ENCODE results near the gene MTARC1. TPM values are rescaled to one million over a fixed set of nuclear protein-coding genes. Genes with fewer than 3 reads are reported as not detected.

MTARC1 gene
- total and polyA plus RNA-seq, 2 donors (not counting 1 experiment from before 2014, with no cell fraction given): 0.49 to 2.9 TPM

DNA sequence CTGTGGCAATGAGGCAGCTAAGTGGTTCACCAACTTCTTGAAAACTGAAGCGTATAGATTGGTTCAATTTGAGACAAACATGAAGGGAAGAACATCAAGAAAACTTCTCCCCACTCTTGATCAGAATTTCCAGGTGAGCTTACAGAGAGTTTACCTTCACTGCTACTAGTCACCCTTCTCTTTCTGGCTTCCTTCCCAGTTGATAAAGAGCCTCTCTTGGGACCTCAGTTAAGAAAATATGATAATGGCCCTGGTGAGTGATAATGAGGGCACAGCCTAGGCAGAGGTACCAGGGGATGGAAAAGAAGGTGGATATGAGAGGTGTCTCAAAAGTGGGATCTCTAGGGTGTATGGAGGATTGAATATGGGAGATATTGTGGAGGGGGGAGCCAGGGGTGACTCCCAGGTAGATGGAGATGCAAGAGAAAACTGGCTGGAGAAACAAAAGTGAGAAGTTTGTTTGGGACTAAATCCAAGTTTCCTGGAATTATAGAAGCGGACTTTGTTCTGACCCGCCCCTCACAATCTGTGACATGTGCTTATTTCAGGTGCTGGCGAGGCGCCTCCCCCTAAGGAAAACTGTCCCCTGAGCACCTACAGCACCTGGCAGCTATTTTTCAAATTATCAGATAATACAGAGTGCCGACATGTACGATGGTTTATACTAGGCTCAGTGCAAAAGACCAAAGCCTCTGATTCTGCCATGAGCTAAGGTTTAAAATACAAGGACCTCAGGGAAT is 24.9 kb upstream of the MTARC1 start:
- H2AFZ ChIP-seq (ENCODE audit: insufficient read depth, low read depth, low read length, poor library complexity, severe bottlenecking): no peak overlapping the region
- H3K79me2 ChIP-seq (ENCODE audit: control insufficient read depth, insufficient read depth, low read length): no peaks in the 10 kb centered on the region
- no peak overlapping the region for H3K9ac ChIP-seq (ENCODE audit: low read length)
- intact Hi-C loops (cut with micrococcal nuclease): no loop called here
- H3K27me3 ChIP-seq (replicated peaks in 1 of 4; ENCODE audit: control extremely low read depth in 1 of 4, control insufficient read depth in 3 of 4, insufficient read depth in 4 of 4, low read length in 3 of 4): no peaks in the 10 kb centered on the region
- DNase-seq (no peak), ATAC-seq (ENCODE audit: low read depth) (no peak)
- H3K27ac ChIP-seq (ENCODE audit: low read length in 2 of 2): no peak overlapping the region
- ChIA-PET POLR2A (no interaction called here), CTCF (interaction anchor here (1.0 to 5.5 kb wide), 5 partner anchors 12 to 86 kb away, joined by 3 to 54 read pairs (median 6); partner anchors contain the start of gene MTARC2)
- TF ChIP-seq, protein P1, sequence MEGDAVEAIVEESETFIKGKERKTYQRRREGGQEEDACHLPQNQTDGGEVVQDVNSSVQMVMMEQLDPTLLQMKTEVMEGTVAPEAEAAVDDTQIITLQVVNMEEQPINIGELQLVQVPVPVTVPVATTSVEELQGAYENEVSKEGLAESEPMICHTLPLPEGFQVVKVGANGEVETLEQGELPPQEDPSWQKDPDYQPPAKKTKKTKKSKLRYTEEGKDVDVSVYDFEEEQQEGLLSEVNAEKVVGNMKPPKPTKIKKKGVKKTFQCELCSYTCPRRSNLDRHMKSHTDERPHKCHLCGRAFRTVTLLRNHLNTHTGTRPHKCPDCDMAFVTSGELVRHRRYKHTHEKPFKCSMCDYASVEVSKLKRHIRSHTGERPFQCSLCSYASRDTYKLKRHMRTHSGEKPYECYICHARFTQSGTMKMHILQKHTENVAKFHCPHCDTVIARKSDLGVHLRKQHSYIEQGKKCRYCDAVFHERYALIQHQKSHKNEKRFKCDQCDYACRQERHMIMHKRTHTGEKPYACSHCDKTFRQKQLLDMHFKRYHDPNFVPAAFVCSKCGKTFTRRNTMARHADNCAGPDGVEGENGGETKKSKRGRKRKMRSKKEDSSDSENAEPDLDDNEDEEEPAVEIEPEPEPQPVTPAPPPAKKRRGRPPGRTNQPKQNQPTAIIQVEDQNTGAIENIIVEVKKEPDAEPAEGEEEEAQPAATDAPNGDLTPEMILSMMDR (IDR thresholded peaks at IDR 0.05): no peak
- 100% methylated on average over 4 of the region's 7 CpGs for WGBS (ENCODE audit: insufficient coverage)
- Mint-ChIP-seq H3K4me1 (no peaks in the 10 kb centered on the region), H3K9me3 (ENCODE audit: insufficient read depth) (no peaks in the 10 kb centered on the region), H3K4me3 (no peak overlapping the region), H3K27me3 (no peaks in the 10 kb centered on the region), H3K27ac (no peak overlapping the region)
- H3K4me3 ChIP-seq (ENCODE audit: control extremely low read depth in 1 of 5, extremely low read depth in 1 of 5, insufficient read depth in 1 of 5, low read depth in 2 of 5, low read length in 4 of 5): no peak overlapping the region
- H3K36me3 ChIP-seq (replicated peaks in 1 of 2; ENCODE audit: control extremely low read depth in 1 of 2, control insufficient read depth in 1 of 2, extremely low read depth in 1 of 2, insufficient read depth in 2 of 2, low read length in 1 of 2): no peaks in the 10 kb centered on the region
- no peaks in the 10 kb centered on the region for H3K9me3 ChIP-seq (ENCODE audit: control extremely low read depth in 1 of 3, control insufficient read depth in 2 of 3, insufficient read depth in 1 of 3, low read length in 2 of 3)
- no peaks in the 10 kb centered on the region for H4K20me1 ChIP-seq (ENCODE audit: control insufficient read depth, insufficient read depth, low read length, poor library complexity, severe bottlenecking)
- H3K4me2 ChIP-seq (replicated peaks; ENCODE audit: low read depth, low read length, poor library complexity, severe bottlenecking): no peak overlapping the region
- no peaks in the 10 kb centered on the region for H3K4me1 ChIP-seq (ENCODE audit: control insufficient read depth in 2 of 2, insufficient read depth in 2 of 2, low read length in 2 of 2)

DNA sequence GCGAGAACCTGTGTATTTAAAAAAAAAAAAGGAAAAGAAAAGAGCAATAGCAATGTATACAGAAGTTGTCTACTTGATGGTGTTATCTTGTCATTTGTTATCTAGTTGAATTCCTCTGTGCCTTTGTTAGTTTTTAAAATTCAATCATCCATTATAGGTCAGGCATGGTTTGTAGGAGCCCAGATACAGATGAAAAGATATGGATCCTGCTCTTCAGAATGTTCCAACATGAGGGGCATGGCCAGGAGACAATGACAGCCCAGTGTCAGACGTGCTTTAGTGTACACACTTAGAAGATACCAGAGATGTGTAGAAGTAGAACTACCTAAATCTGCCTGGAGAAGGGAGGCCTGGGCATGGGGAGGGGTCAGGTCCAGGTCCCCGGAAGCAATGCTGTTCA is 22.0 kb upstream of the MTARC1 start:
- Mint-ChIP-seq H3K4me3 (no peak overlapping the region), H3K27ac (no peak overlapping the region), H3K4me1 (peaks cover 16% of the 10 kb centered on the region), H3K9me3 (ENCODE audit: insufficient read depth) (no peaks in the 10 kb centered on the region), H3K27me3 (no peaks in the 10 kb centered on the region)
- peaks cover 5 to 6% of the 10 kb centered on the region in 2 donors for H3K4me1 ChIP-seq (ENCODE audit: control insufficient read depth in 2 of 2, insufficient read depth in 2 of 2, low read length in 2 of 2)
- H3K4me3 ChIP-seq (ENCODE audit: control extremely low read depth in 1 of 5, extremely low read depth in 1 of 5, insufficient read depth in 1 of 5, low read depth in 2 of 5, low read length in 4 of 5): no peak overlapping the region
- WGBS (ENCODE audit: insufficient coverage): 100% methylated on average over 2 of the region's 3 CpGs
- no peak for TF ChIP-seq EZH2 (IDR thresholded peaks at IDR 0.05; ENCODE audit: borderline replicate concordance, insufficient read depth, low read depth, low read length, poor library complexity, severe bottlenecking)
- TF ChIP-seq, protein P1 (IDR thresholded peaks at IDR 0.05): no peak
- H3K27me3 ChIP-seq (replicated peaks in 1 of 4; ENCODE audit: control extremely low read depth in 1 of 4, control insufficient read depth in 3 of 4, insufficient read depth in 4 of 4, low read length in 3 of 4): no peaks in the 10 kb centered on the region
- ChIA-PET POLR2A (no interaction called here), CTCF (interaction anchor here (5.5 kb wide), 1 partner anchor 10 kb away, joined by 54 read pairs; no protein-coding TSS in a partner anchor)
- H3K9me3 ChIP-seq (ENCODE audit: control extremely low read depth in 1 of 3, control insufficient read depth in 2 of 3, insufficient read depth in 1 of 3, low read length in 2 of 3): no peaks in the 10 kb centered on the region
- no peaks in the 10 kb centered on the region for H4K20me1 ChIP-seq (ENCODE audit: control insufficient read depth, insufficient read depth, low read length, poor library complexity, severe bottlenecking)
- H2AFZ ChIP-seq (ENCODE audit: insufficient read depth, low read depth, low read length, poor library complexity, severe bottlenecking): no peak overlapping the region
- intact Hi-C loops (cut with micrococcal nuclease): no loop called here
- no peaks in the 10 kb centered on the region for H3K79me2 ChIP-seq (ENCODE audit: control insufficient read depth, insufficient read depth, low read length)
- H3K27ac ChIP-seq (ENCODE audit: low read length in 2 of 2): no peak overlapping the region
- no peak overlapping the region for H3K9ac ChIP-seq (ENCODE audit: low read length)
- DNase-seq: no peak
- H3K4me2 ChIP-seq (replicated peaks; ENCODE audit: low read depth, low read length, poor library complexity, severe bottlenecking): no peak overlapping the region
- no peaks in the 10 kb centered on the region for H3K36me3 ChIP-seq (replicated peaks in 1 of 2; ENCODE audit: control extremely low read depth in 1 of 2, control insufficient read depth in 1 of 2, extremely low read depth in 1 of 2, insufficient read depth in 2 of 2, low read length in 1 of 2)
- ATAC-seq (ENCODE audit: low read depth): no peak

Measured in B cell (primary cell).